GM04504 (cell line): Measurements from ENCODE around the gene GABBR2.

Experiments
- DNase-seq: peaks from one replicate; pipeline ENCODE4 v3.0.0-alpha.2; 2012; ENCODE audit warnings: low read depth

GABBR2 gene

DNA sequence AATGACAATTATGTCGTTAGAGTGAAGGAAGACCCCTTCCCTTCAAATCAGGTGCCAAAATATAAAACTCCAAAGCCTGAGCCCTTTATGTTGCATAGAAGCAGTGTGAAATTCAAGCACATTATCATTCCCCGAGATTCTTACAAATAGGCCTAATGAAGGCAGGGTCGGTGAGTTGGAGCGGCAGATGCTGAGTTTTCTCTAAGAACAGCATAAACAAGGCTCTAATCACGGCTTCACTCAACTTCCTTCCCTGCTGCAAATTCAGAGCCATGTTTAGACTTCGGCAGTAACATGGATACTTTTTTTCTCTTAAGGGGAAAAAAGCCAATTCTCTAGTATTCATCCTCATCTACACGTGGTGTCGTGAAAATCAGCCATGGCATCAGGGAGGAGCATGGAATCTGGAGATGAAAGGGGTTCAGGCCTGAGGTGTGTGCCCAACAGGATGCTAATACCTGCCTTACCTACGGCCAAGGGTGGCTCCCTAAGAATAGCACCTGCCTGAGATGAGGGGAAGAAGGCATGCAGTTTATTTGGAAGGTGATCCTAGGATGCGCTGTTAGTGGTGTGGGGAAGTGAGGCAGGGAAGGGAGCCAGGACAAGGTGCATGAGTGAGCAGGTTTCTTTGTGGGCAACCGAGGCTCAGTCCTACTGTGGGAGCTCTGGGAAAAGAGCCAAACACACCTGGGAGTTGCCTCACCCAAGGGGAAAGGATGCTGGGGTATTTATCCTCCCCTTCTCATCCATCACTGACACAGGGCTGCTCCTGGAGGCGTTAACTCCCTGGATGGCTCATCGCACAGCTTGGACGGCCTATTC lies 306.5 kb downstream of the GABBR2 start:
- DNase-seq = no peak

DNA sequence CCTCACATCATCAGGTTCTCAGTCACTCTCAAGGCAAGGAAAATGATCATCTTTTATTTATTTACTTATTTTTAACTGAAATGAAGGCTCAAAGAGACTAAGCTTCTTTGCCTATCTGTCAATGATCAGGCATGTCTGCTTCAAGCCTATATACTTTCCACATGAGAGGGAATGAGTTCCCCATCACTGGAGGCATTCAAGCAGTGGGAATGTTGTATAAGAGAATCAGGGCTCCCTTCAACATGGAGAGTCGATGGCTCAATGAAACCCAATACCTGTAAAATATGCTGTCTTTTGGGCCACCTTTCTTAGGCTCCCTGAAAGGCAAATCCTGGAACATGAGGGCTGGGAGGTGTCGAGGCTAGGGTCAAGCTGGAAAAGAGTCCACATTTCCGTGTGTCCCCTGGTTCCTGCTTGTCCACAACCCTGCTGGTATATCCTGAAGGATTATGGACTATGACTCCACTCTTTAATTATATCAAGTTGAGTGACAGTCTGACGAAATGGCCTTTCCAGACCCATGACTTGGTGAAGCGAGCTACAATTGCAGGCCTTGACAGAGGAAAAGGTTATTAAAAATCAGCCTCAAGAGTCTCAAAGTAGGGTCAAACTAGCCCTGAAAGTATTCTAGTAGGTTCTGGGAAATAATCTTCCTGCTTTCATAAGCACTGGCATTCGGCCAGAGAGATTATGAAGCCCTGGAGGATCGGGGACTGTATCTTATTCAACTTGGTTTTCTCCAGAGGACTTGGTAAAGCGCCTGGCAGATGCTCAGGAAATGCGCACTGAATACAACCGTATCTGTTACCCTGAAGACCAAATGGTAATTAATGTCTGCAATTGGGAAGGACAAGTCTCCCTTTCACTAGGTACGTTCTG lies 307.4 kb downstream of the GABBR2 start:
- no peak for DNase-seq

- no peak for DNase-seq
These were observed 308.6 kb downstream of the GABBR2 start for GRCh38 chr9:98399950-98400683.

- no peak for DNase-seq
These were observed 312.1 kb downstream of the GABBR2 start for GRCh38 chr9:98396656-98397055.

DNA sequence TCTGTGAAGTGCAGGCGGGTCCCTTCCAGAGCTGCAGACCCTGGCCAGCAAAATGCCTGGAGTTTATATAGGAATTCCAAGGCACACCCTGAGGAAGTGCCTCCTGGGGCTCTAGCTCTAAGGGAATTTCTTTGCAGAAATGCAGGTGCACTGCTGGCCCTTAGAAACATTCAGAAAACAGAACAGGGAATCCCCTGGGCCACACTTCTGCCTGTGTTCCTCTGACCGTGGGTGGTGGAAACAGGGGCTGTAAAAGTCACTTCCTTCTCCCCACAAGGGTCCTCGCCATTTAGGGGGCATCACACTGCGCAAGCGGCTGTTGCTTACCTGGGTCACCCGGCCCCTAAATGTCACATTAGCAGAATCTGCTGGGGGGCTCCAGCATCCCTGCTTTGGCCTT lies 312.5 kb downstream of the GABBR2 start:
- no peak for DNase-seq

DNA sequence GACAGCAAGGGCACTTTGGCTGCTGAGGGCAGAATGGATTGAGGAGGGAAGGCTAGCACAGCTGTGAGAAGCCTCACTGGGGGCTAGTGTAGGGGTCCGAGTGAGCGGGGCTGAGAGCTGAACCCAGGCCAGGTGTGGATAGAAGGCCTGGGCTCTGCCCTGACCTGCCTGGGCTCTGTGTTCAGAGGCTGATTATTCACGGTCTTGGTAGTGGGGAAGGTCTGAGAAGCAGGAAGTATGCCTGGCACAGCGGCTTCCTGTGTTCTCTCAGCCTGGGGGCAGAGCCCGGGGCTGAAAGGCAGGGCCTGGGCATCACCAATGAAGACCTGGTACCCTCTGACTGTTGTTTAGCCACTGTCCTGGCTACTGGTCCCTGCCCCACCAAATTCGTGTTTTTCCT lies 316.9 kb downstream of the GABBR2 start:
- DNase-seq = no peak

GRCh38 chr9:98391406-98391805 lies 317.3 kb downstream of the GABBR2 start:
- DNase-seq = no peak

DNA sequence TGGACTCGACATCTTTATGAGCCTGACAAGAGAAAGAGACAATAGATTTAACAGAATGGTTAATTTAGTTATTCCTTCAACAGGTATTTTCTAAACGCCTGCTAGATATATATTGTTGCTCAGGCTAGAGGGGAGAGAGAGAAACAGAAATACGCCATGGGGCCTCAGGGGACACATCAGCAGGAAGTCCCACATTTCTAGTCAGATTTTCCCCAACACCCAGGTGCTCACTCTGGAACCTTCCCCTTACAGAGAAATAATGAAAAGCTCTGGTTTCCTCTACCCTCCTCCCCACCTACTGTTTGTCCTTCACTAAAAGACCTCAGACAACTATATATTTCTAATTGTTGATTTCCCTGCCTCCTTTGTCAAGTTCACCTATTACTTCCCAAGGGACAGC lies 323.0 kb downstream of the GABBR2 start:
- no peak for DNase-seq

- DNase-seq = no peak
These were observed 325.0 kb downstream of the GABBR2 start for GRCh38 chr9:98383758-98384157.

DNA sequence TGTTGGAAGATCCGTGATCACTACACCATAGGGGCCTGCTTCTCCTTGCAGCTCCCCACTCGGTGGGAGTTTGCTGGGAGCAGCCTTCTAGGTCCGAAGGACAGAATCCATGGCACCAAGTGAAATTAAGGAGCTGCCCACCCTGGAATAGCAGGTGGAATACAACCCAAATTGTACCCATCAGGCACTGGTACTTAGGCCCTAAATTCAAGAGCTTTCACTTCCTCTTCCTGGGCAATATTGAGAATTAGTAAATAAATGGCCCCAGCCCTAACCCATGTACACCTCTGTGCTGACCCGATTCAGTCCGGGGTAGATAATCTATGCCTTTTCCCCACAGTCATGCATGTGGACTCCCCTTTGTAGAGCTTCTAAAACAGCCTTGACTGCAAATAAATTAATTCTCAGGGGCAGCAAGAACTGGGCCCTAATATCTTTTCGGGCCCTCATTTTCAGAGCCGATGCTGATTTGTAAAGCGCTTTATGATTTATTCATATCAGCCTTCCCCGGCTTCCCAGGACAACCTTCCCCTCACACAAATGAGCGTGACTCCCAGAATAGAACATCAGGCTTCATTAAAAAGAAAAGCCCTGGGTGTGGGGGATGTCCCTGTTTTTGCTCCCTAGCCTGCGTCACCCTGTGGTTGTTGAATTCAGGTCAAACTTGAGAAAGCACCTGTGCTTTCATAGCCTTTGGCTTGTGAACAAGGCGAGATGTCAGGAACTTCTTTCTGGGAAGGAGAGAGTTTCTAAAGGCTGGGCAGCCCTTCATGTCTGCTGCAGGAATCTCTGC lies 327.2 kb downstream of the GABBR2 start:
- DNase-seq = no peak

DNA sequence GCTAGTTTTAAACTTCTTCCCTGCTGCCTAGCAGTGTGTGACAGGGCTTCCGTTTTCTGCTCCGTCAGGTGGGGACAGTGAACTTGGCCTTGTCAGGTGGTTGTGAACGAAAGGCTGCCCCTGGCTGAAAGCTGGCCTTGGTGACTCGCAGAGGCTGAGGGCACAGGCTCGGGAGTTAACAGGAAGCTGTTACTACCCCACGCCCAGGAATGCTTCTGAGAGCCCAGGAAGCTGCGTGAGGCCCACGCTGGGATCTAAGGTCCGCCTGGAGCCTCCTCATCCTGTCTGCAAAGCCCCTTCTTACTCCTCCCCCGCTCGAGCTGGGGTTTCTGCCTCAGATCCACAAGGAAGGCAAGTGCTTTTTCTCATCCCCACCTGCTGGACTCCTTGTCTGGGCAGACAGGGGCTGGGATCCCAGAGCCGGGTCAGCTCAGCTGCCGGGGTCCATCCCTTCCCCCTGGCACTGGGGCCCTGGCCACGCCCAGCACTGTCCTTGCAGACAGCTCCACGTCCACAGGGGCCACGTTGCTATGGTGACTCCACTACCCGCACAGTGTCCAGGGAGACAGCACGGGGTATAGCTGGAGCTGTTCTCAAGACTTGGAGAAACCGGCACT lies 328.6 kb downstream of the GABBR2 start:
- DNase-seq = no peak

GRCh38 chr9:98379572-98379971 lies 329.2 kb downstream of the GABBR2 start:
- no peak for DNase-seq

- no peak for DNase-seq
These were observed 329.9 kb downstream of the GABBR2 start for GRCh38 chr9:98378794-98379193.

DNA sequence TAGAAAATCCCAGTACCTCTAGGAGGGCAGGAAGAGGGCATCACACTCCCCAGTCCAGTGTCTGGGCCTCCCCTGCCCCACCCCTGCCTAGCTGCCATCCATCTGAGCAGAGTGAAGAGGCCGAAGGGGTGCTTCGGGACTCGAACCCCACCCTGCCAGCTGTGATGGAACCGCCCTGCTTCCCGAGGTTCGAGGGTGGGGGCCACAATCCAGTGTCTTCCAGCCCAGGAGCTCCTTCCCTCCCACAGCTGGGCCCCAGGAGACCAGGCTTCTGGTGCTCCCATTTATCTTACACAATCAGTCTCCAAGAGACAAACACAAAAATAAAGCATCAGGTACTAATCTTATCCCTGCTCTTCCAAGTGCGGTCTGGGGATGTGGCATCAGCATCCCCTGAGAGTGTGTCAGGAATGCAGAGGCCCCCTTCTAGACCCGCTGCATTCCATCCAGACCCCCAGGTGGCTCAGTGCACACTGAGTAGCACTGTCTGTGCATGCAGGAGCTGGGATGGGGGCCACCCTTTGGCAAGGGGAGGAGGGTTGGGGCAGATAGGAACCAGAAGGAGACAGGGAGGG lies 330.4 kb downstream of the GABBR2 start:
- DNase-seq = no peak

DNA sequence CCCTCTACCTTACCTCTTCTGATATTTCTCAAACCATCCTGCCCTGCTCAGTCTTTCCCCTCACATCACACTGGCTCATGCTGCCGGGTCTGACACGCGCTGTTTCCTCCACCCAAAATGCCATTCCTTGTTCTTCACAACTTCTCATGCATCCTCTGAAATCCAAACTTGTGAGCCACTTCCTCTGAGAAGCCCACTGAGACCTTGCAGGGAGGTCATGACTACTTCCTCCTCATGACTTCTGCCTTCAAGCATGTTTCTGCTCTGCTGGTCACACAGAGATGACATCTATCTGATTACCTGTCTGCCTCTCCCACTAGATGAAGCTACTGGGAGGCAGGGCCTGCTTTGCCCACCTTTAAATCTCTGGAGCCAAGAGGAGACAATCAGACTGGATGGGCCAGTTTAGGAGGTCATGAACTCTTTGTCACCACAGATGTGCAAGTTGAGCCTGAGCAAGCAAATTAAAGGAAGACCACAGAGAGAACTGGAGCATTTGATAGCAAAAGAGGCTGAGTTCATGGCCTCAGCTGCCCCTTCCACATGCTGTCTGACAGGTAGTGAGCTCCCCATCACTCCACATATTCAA lies 333.5 kb downstream of the GABBR2 start:
- peak; percentile 60 for DNase-seq

- peak; percentile 71 for DNase-seq
These were observed 334.2 kb downstream of the GABBR2 start for GRCh38 chr9:98374385-98375051.

GRCh38 chr9:98373609-98374008 lies 335.1 kb downstream of the GABBR2 start:
- no peak for DNase-seq

- DNase-seq = no peak
These were observed 336.5 kb downstream of the GABBR2 start for GRCh38 chr9:98372077-98372836.

DNA sequence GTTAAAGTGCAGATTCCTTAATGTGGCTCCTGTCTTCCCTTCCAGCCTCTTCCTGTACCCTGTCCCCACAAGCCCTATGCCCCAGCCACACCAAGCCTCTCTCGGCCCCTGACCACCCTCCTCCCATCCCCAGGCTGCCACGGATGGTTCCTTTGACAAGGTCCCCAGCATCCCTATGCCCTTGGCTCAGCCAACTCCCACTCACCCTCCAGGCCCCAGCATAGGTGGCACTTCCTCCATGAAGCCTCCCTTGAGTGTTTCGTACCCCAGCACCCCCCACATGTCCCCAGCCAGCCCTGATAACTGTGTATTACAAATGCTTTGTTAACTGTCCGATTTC lies 337.8 kb downstream of the GABBR2 start:
- DNase-seq = no peak
